Stimulated activated CD4-positive, alpha-beta T cell treated with anti-CD3 and anti-CD28 coated beads, TNF-alpha, amount 100 ng/mL, for 24 hours (primary cell): ENCODE results near the gene EBLN2.
A peak's percentile ranks its signal among the peaks of the same experiment; 100 is the strongest.
"Not testable (repeated sequence)": the region's sequence is repeated elsewhere in the genome, so short reads cannot be mapped to it uniquely, and the experiment has no call there.

ENCODE experiments used
- DNase-seq, 3 experiments: peaks; one replicate each; pipeline ENCODE4 v3.0.0-alpha.2; 2020; ENCODE audit warnings: low read depth in 3 of 3

The EBLN2 gene

GRCh38 chr3:73060302-73060723, 1.1 kb upstream of the EBLN2 start:
- no peak for DNase-seq

- DNase-seq, result not testable (repeated sequence)
Observed at GRCh38 chr3:73066243-73066642, 4.8 kb downstream of the EBLN2 start.

GRCh38 chr3:73068419-73068818, 7.0 kb downstream of the EBLN2 start:
- no peak for DNase-seq

GRCh38 chr3:73069187-73069586, 7.7 kb downstream of the EBLN2 start:
- no peak for DNase-seq

- no peak for DNase-seq
Observed at GRCh38 chr3:73069775-73070444, 8.5 kb downstream of the EBLN2 start.

- DNase-seq, result no peak
Observed at GRCh38 chr3:73070675-73071575, 9.5 kb downstream of the EBLN2 start.

- no peak for DNase-seq
Observed at GRCh38 chr3:73071952-73072351, 10.5 kb downstream of the EBLN2 start.

- no peak for DNase-seq
Observed at GRCh38 chr3:73072634-73073033, 11.2 kb downstream of the EBLN2 start.

- DNase-seq, result no peak
Observed at GRCh38 chr3:73073091-73073707, 11.7 kb downstream of the EBLN2 start.

- no peak for DNase-seq
Observed at GRCh38 chr3:73074781-73075180, 13.3 kb downstream of the EBLN2 start.

GRCh38 chr3:73080216-73080966, 18.9 kb downstream of the EBLN2 start:
- peak in 1 of 3 experiments; percentile 4 for DNase-seq

- no peak for DNase-seq
Observed at GRCh38 chr3:73081140-73081539, 19.7 kb downstream of the EBLN2 start.

GRCh38 chr3:73084170-73084569, 22.7 kb downstream of the EBLN2 start:
- DNase-seq, result no peak

GRCh38 chr3:73086071-73086494, 24.6 kb downstream of the EBLN2 start:
- peak in 2 of 3 experiments; percentile 8 to 37 for DNase-seq

GRCh38 chr3:73094129-73094528, 32.7 kb downstream of the EBLN2 start:
- DNase-seq, result no peak

GRCh38 chr3:73094951-73095350, 33.5 kb downstream of the EBLN2 start:
- DNase-seq, result no peak

- DNase-seq, result no peak
Observed at GRCh38 chr3:73096169-73096568, 34.7 kb downstream of the EBLN2 start.

- DNase-seq, result no peak
Observed at GRCh38 chr3:73098026-73098425, 36.6 kb downstream of the EBLN2 start.

GRCh38 chr3:73098873-73099272, 37.4 kb downstream of the EBLN2 start:
- no peak for DNase-seq

- peak; percentile 60 to 74 (median 74) for DNase-seq
Observed at GRCh38 chr3:73100741-73101559, 39.5 kb downstream of the EBLN2 start.

- DNase-seq, result no peak
Observed at GRCh38 chr3:73101881-73102280, 40.4 kb downstream of the EBLN2 start.
